OCI-LY7 (cell line): ENCODE results near the gene BLOC1S4. TPM values are rescaled to one million over a fixed set of nuclear protein-coding genes. Genes with fewer than 3 reads are reported as not detected.

ENCODE experiments used
- BruUV-seq: library from RNA; stranded (reverse); fragments of 400-500 nt; replicated peaks from 2 replicates; lab custom pipeline; 2021; lab: Mats Ljungman, UMichigan
- CTCF ChIA-PET: fragments of 300-600 bp; sonication (Branson Sonifier 250); formaldehyde crosslinking; loops from one replicate; lab custom pipeline; 2022; ENCODE audit warnings: antibody characterized with exemption; ENCODE audit not compliant: unreplicated experiment; lab: Charles Lee
- POLR2A ChIA-PET: fragments of 300-600 bp; sonication (Branson Sonifier 250); formaldehyde crosslinking; loops from one replicate; lab custom pipeline; 2022; ENCODE audit warnings: antibody characterized with exemption; lab: Charles Lee
- DNase-seq: peaks from one replicate; pipeline ENCODE4 v3.0.0-alpha.2; 2015; ENCODE audit warnings: low spot score
- H2AFZ ChIP-seq: fragments of 200-600 bp; sonication (generic), shearing (Covaris generic); 2 replicates; pipeline ENCODE4 v1.6.1; 2014; ENCODE audit warnings: mild to moderate bottlenecking, antibody characterized with exemption, low read length, moderate library complexity
- H3K27ac ChIP-seq: fragments of 200-600 bp; sonication (generic); 2 replicates; pipeline ENCODE4 v1.5.1; 2014; ENCODE audit warnings: mixed run types, low read depth, mild to moderate bottlenecking, moderate library complexity, low read length, inconsistent platforms; ENCODE audit not compliant: poor library complexity, severe bottlenecking
- H3K36me3 ChIP-seq: fragments of 200-600 bp; sonication (generic); 2 replicates; pipeline ENCODE4 v1.6.1; 2014; ENCODE audit warnings: mild to moderate bottlenecking, antibody characterized with exemption, low read length, moderate library complexity, mixed read lengths; ENCODE audit not compliant: insufficient read depth
- H3K4me1 ChIP-seq: fragments of 200-600 bp; sonication (generic); 2 replicates; pipeline ENCODE4 v1.5.1; 2014; ENCODE audit warnings: mild to moderate bottlenecking, low read length; ENCODE audit not compliant: insufficient read depth, poor library complexity, severe bottlenecking
- H3K4me2 ChIP-seq: fragments of 200-600 bp; sonication (generic); 2 replicates; pipeline ENCODE4 v1.6.1; 2014; ENCODE audit warnings: mild to moderate bottlenecking, low read length
- H3K4me3 ChIP-seq: fragments of 200-600 bp; sonication (generic); 2 replicates; pipeline ENCODE4 v1.5.1; 2014; ENCODE audit warnings: mild to moderate bottlenecking, low read depth, low read length; ENCODE audit not compliant: poor library complexity, severe bottlenecking
- H3K79me2 ChIP-seq: fragments of 200-600 bp; sonication (generic); 2 replicates; pipeline ENCODE4 v1.6.1; 2016; ENCODE audit warnings: low read depth, mild to moderate bottlenecking, low read length, moderate library complexity, mixed read lengths; ENCODE audit not compliant: insufficient read depth
- H3K9me2 ChIP-seq: fragments of 200-600 bp; sonication (generic); 2 replicates; pipeline ENCODE4 v1.6.1; 2016; ENCODE audit warnings: mild to moderate bottlenecking, low read length, mixed read lengths; ENCODE audit not compliant: insufficient read depth
- H3K9me3 ChIP-seq: fragments of 200-600 bp; sonication (generic); 2 replicates; pipeline ENCODE4 v1.6.1; 2014; ENCODE audit warnings: mild to moderate bottlenecking, mixed run types, low read length, mixed read lengths
- H4K20me1 ChIP-seq: fragments of 200-600 bp; sonication (generic); 2 replicates; pipeline ENCODE4 v1.6.1; 2014; ENCODE audit warnings: mild to moderate bottlenecking, antibody characterized with exemption, low read length, moderate library complexity, mixed read lengths; ENCODE audit not compliant: insufficient read depth
- EZH2phosphoT487 ChIP-seq: fragments of 200-600 bp; sonication (generic); IDR thresholded peaks from 2 replicates; pipeline ENCODE4 v1.6.1; 2018; ENCODE audit warnings: low read depth, borderline replicate concordance, mild to moderate bottlenecking, mixed run types, antibody characterized with exemption, low read length, moderate library complexity, mixed read lengths
- intact Hi-C: fragments of 100-400 bp; cut with micrococcal nuclease; formaldehyde crosslinking; loops from one replicate; pipeline ENCODE4 v1.10.0; 2022; ENCODE audit not compliant: unreplicated experiment
- total RNA-seq, 2 experiments: library from RNA; depleted of rRNA in 1 of 2; stranded (reverse); fragments of >200 nt in 1 of 2; shearing (Covaris generic) in 1 of 2; gene quantifications; 2 replicates each; pipeline ENCODE4 v1.2.3, GENCODE V29; 2014 to 2022
- TF ChIP-seq, protein P1 (sequence below): fragments of 200-600 bp; sonication (generic); conservative IDR thresholded peaks from 2 replicates; pipeline ENCODE4 v1.5.1; 2014; ENCODE audit warnings: mild to moderate bottlenecking, antibody characterized with exemption, low read length, moderate library complexity, mixed read lengths

BLOC1S4 gene
- total RNA-seq, 2 experiments from 2014 or later, result 32.3 to 36.1 TPM

DNA sequence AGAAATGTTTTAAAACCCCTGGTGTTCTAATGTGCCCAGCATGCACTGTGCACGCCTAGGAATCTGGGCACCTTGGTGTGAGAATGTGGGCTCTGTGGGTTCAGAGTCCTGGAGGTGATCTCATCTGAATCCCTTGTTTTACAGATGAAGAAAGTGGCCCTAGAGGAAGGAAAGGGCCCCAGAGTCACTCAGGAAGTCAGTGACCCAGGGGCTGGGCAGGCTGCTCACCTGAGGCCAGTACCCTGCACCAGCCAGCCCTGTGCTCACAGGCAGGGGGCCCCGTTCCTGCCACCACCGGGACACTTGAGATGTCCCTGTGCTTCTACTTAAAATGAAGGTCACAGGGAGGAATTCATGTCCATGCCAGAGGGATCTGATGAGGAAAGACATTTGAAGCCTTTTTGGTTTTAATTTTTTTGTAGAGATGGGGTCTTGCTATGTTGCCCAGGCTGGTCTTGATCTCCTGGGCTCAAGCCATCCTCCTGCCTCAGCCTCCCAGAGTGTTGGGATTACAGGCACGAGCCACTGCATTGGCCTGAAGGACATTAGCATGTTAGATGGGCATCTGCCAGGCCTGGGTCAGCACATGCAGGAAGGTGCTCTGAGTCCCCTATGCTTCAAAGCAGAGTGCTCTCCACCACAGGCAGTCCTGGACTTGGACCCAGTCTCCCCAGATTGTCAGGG is 29.7 kb upstream of the BLOC1S4 start:
- intact Hi-C loops, result loop anchor here (10.0 kb wide), 1 partner anchor 959 kb away; no protein-coding TSS in a partner anchor
- TF ChIP-seq, protein P1, sequence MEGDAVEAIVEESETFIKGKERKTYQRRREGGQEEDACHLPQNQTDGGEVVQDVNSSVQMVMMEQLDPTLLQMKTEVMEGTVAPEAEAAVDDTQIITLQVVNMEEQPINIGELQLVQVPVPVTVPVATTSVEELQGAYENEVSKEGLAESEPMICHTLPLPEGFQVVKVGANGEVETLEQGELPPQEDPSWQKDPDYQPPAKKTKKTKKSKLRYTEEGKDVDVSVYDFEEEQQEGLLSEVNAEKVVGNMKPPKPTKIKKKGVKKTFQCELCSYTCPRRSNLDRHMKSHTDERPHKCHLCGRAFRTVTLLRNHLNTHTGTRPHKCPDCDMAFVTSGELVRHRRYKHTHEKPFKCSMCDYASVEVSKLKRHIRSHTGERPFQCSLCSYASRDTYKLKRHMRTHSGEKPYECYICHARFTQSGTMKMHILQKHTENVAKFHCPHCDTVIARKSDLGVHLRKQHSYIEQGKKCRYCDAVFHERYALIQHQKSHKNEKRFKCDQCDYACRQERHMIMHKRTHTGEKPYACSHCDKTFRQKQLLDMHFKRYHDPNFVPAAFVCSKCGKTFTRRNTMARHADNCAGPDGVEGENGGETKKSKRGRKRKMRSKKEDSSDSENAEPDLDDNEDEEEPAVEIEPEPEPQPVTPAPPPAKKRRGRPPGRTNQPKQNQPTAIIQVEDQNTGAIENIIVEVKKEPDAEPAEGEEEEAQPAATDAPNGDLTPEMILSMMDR, result no peak
- no TSS peak for BruUV-seq
- no peaks in the 10 kb centered on the region for H3K4me1 ChIP-seq
- H3K4me2 ChIP-seq, result no peak overlapping the region
- H4K20me1 ChIP-seq, result no peaks in the 10 kb centered on the region
- H3K27ac ChIP-seq, result no peak overlapping the region
- no peak overlapping the region for H2AFZ ChIP-seq
- no peaks in the 10 kb centered on the region for H3K9me2 ChIP-seq
- DNase-seq, result no peak
- H3K79me2 ChIP-seq, result no peaks in the 10 kb centered on the region
- H3K9me3 ChIP-seq, result no peaks in the 10 kb centered on the region
- ChIA-PET POLR2A (no interaction called here), CTCF (no interaction called here)
- no peak overlapping the region for H3K4me3 ChIP-seq
- H3K36me3 ChIP-seq, result no peaks in the 10 kb centered on the region

DNA sequence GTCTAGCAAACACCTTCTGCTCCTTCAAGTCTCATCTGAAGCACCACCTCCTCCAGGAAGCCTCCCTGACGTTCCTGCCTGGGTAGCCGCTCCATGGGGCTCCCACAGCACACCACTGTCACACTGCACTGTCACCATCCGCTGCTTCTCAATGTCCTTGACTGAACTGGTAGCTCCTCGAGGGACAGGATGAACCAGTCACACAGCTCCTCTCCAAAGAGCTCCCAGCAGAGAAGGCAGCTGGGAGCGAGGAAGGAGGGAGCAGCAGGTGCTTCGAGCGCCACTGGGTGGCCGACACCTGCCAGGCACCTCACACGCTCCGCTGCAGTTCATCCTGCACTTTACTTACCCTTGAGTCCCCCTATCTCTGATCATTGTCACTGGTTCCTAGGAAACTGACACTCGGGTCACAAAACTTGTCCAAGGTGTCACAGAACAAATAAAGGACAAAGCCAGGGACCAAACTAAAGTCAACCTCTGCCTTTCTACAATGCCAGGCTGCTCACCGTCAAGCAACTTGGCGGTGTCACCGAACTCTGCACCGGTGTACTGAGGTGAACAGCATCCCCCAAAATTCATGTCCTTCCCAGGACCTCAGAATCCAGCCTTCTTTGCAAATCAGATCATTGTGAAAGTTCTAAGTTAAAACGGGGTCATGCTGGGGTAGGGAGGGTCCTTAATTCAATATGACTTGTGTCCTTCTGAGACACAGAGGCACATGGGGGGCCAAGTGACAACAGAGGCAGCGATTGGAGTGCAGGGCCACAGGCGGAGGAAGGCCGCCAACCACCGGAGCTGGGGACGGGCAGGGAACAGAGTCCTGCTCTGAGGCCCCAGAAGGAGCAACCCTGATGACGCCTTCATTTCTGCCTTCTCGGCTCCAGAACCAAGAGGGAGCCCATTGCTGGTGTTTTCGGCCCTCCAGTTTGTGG is 27.8 kb upstream of the BLOC1S4 start:
- H3K4me2 ChIP-seq, result no peak overlapping the region

More for the DNA sequence above, 27.8 kb upstream of the BLOC1S4 start:
- intact Hi-C loops, result loop anchor here (10.0 kb wide), 1 partner anchor 957 kb away; no protein-coding TSS in a partner anchor
- TF ChIP-seq EZH2phosphoT487, result no peak
- TF ChIP-seq, protein P1, result no peak
- POLR2A ChIA-PET, result no interaction called here
- H3K4me3 ChIP-seq, result no peak overlapping the region
- no peaks in the 10 kb centered on the region for H3K36me3 ChIP-seq
- no peaks in the 10 kb centered on the region for H3K9me3 ChIP-seq
- no TSS peak for BruUV-seq
- no peaks in the 10 kb centered on the region for H4K20me1 ChIP-seq
- no peak overlapping the region for H2AFZ ChIP-seq
- CTCF ChIA-PET, result no interaction called here
- no peaks in the 10 kb centered on the region for H3K79me2 ChIP-seq
- H3K27ac ChIP-seq, result no peak overlapping the region
- no peak for DNase-seq
- no peaks in the 10 kb centered on the region for H3K4me1 ChIP-seq
- no peaks in the 10 kb centered on the region for H3K9me2 ChIP-seq
